Measurements from ENCODE around the gene RPAP3. TPM values are rescaled to one million over a fixed set of nuclear protein-coding genes. Genes with fewer than 3 reads are reported as not detected.

The RPAP3 gene
- total and polyA plus RNA-seq, 2 of the 4 experiments (the other 2 are of a cell fraction): 10.6 to 13.4 TPM

DNA sequence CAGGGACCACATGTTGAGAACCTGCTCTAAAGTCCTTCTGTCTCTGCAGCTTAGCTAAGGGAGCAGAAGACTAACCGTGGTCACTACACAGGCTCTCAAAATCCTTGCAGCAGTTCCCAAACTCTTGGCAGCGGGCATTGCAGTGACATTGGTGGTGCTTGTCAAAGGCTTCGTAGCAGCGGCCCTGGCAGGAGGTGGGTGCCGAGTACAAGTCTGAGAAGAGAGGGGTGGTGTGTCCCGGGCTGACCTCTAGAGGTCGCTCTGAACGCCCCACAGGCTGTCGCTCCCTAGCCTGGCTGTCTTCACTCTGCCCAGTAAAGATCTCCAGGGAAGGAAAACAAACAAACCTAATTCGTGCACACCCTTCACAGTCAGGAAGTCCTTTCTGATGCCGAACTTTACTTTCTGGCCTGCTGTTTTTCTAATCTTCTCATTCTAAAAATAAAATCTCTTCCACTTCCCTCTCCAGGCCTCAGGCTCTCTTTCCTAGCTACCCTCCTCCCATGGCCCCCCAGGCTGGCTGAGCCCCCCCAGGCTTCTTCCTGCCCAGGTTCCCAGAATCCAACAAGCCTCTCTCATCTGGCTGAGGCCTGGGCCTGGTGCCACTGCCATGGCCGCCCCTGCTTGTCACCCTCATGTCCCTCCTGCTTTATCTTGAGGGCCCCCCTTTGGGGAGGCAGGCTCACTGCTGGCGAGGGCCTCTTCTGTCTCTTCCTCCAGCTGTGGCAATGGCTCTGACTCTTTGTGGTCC, 11.8 kb upstream of the RPAP3 start:
- peak; percentile 85 for DNase-seq
- Histone ChIP-seq H2BK120ac (ENCODE audit: low read depth, low read length) (peak overlapping the region; percentile 22; the same call in 1 of the 2 replicates), H3K27me3 (ENCODE audit: control insufficient read depth, insufficient read depth, low read length) (no peaks in the 10 kb centered on the region), H3K4me2 (ENCODE audit: low read depth, low read length) (peak overlapping the region; percentile 13; the same call in 1 of the 2 replicates), H3K9ac (ENCODE audit: low read depth, low read length) (peak overlapping the region; percentile 47), H3K79me1 (ENCODE audit: low read depth in 1 of 2, low read length in 2 of 2) (no peaks in the 10 kb centered on the region), H4K5ac (ENCODE audit: low read depth, low read length) (peak overlapping the region; percentile 66), H4K20me1 (ENCODE audit: insufficient read depth, low read length) (no peaks in the 10 kb centered on the region), H4K8ac (ENCODE audit: low read depth in 2 of 2, low read length in 2 of 2) (peak overlapping the region; percentile 0 to 77; a peak in 3 of 4 replicates), H3K18ac (ENCODE audit: low read depth, low read length) (peak overlapping the region; percentile 10; the same call in 1 of the 2 replicates), H2AK5ac (ENCODE audit: low read depth, low read length) (peak overlapping the region; percentile 5; the same call in 1 of the 2 replicates), H2BK20ac (ENCODE audit: low read depth, low read length) (peak overlapping the region; percentile 8; the same call in 1 of the 2 replicates), H3K27ac (ENCODE audit: insufficient read depth, low read length) (peak overlapping the region; percentile 71), H3K4me3 (ENCODE audit: insufficient read depth, low read depth, low read length) (no peak overlapping the region), H3K4me1 (ENCODE audit: control insufficient read depth, insufficient read depth, low read length) (peaks cover 8% of the 10 kb centered on the region), H3K14ac (replicated peaks; ENCODE audit: low read depth, low read length) (no peak overlapping the region), H3K36me3 (ENCODE audit: control insufficient read depth, insufficient read depth, low read length) (no peaks in the 10 kb centered on the region), H3K4ac (ENCODE audit: low read depth, low read length) (peak overlapping the region; percentile 42), H3K56ac (ENCODE audit: extremely low read depth, insufficient read depth, low read length) (0 out of 2 replicates have a peak overlapping the region, but pooled peaks have one; percentile 26), H2BK15ac (ENCODE audit: low read depth, low read length) (no peak overlapping the region; the same call in 2 of the 3 replicates), H3K23ac (ENCODE audit: low read depth, low read length) (no peak overlapping the region), H3K9me1 (ENCODE audit: insufficient read depth, low read length) (no peaks in the 10 kb centered on the region), H3K9me3 (ENCODE audit: control insufficient read depth, insufficient read depth, low read length) (no peaks in the 10 kb centered on the region), H2BK5ac (ENCODE audit: low read depth, low read length, poor library complexity, severe bottlenecking) (no peak overlapping the region), H4K91ac (ENCODE audit: insufficient read depth, low read depth, low read length) (peak overlapping the region; percentile 41; the same call in 1 of the 2 replicates), H2AFZ (replicated peaks; ENCODE audit: low read length, poor library complexity) (peak overlapping the region; percentile 82), H2AK9ac (replicated peaks; ENCODE audit: low read depth, low read length, poor library complexity) (peak overlapping the region; percentile 10)
- ChIA-PET POLR2A (ENCODE audit: unreplicated experiment) (no interaction called here), CTCF (interaction anchor here (0.5 to 1.2 kb wide), 7 partner anchors 9 to 902 kb away, joined by 3 to 7 read pairs (median 4); no protein-coding TSS in a partner anchor)
- no TSS peak for BruUV-seq (replicated peaks)
- in situ Hi-C loops (cut with MboI; ENCODE audit: low sequenced_read_pairs) (no loop called here), dilution Hi-C loops (cut with HindIII; ENCODE audit: low sequenced_read_pairs, unreplicated experiment) (no loop called here), intact Hi-C loops (cut with micrococcal nuclease) (loop anchor here (1.0 to 10.0 kb wide), 3 partner anchors 42 to 447 kb away; partner anchors contain the start of gene TMEM106C)
- 20% methylated on average over 5 of the region's 13 CpGs; no CpG with 5 or more reads in 1 of the 2 experiments for WGBS, 2 experiments (ENCODE audit: extremely low coverage in 2 of 2, insufficient read length in 1 of 2)
- 0 out of 2 replicates have a peak, but pooled peaks have one; percentile 22 for TF ChIP-seq MAZ (IDR thresholded peaks at IDR 0.05; ENCODE audit: borderline replicate concordance, low read depth, low read length)
- peak; percentile 85 for TF ChIP-seq SMC3 (IDR thresholded peaks at IDR 0.05; ENCODE audit: low read depth, low read length)
- TF ChIP-seq, protein P1, sequence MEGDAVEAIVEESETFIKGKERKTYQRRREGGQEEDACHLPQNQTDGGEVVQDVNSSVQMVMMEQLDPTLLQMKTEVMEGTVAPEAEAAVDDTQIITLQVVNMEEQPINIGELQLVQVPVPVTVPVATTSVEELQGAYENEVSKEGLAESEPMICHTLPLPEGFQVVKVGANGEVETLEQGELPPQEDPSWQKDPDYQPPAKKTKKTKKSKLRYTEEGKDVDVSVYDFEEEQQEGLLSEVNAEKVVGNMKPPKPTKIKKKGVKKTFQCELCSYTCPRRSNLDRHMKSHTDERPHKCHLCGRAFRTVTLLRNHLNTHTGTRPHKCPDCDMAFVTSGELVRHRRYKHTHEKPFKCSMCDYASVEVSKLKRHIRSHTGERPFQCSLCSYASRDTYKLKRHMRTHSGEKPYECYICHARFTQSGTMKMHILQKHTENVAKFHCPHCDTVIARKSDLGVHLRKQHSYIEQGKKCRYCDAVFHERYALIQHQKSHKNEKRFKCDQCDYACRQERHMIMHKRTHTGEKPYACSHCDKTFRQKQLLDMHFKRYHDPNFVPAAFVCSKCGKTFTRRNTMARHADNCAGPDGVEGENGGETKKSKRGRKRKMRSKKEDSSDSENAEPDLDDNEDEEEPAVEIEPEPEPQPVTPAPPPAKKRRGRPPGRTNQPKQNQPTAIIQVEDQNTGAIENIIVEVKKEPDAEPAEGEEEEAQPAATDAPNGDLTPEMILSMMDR (conservative IDR thresholded peaks at IDR 0.05; ENCODE audit: low read depth, low read length): peak; percentile 93
- TF ChIP-seq RAD21 (IDR thresholded peaks at IDR 0.05; ENCODE audit: low read length): peak; percentile 81
- no peak for TF ChIP-seq POLR2A (IDR thresholded peaks at IDR 0.05; ENCODE audit: low read depth, low read length)
- peak; percentile 97 for ATAC-seq (ENCODE audit: low read depth)
